HCT116 (cell line): ENCODE results near the gene CCR7. TPM values are rescaled to one million over a fixed set of nuclear protein-coding genes. Genes with fewer than 3 reads are reported as not detected.
"Not testable (repeated sequence)": the region's sequence is repeated elsewhere in the genome, so short reads cannot be mapped to it uniquely, and the experiment has no call there.

Source experiments
- ATAC-seq: fragments of 200-7000 bp; cut with Tn5 transposase; 2 replicates; pipeline ENCODE4 v1.9.1; 2020; ENCODE audit warnings: mild to moderate bottlenecking, moderate library complexity
- BruUV-seq: library from RNA; stranded (reverse); fragments of 400-500 nt; replicated peaks from 2 replicates; lab custom pipeline; 2021; lab: Mats Ljungman, UMichigan
- CTCF ChIA-PET: fragments of 300-600 bp; sonication (Branson Sonifier 250); formaldehyde crosslinking; loops from one replicate; lab custom pipeline; 2021; ENCODE audit warnings: antibody characterized with exemption; lab: Charles Lee
- POLR2A ChIA-PET: fragments of 300-600, 350-600 bp; sonication (Branson Sonifier 250); formaldehyde crosslinking; loops from one replicate; lab custom pipeline; 2021; ENCODE audit warnings: antibody characterized with exemption; lab: Charles Lee
- RAD21 ChIA-PET, 2 experiments: fragments of 300-600 bp; sonication (Branson Sonifier 250); formaldehyde crosslinking; loops; one replicate each; lab custom pipeline; 2023; ENCODE audit warnings: low total read pairs in 2 of 2; ENCODE audit not compliant: uncharacterized antibody in 2 of 2, unreplicated experiment in 2 of 2, low non-redundant PET in 1 of 2; lab: Charles Lee
- DNase-seq: peaks from one replicate; pipeline ENCODE4 v3.0.0-alpha.2; 2010; ENCODE audit warnings: low read depth, low spot score
- H2AFZ ChIP-seq: fragments of 200-600 bp; shearing (Covaris generic), sonication (generic); 2 replicates; pipeline ENCODE4 v1.6.1; 2017; ENCODE audit warnings: low read depth, mixed run types, mixed read lengths, antibody characterized with exemption, low read length; ENCODE audit not compliant: poor library complexity, severe bottlenecking
- H3K27ac ChIP-seq: 2 replicates; pipeline ENCODE4 v1.5.1; 2012; ENCODE audit warnings: low read depth, low read length
- H3K27me3 ChIP-seq: fragments of 200-600 bp; sonication (generic); 2 replicates; pipeline ENCODE4 v1.6.1; 2016; ENCODE audit warnings: mixed run types, low read length, mixed read lengths; ENCODE audit not compliant: insufficient read depth
- H3K36me3 ChIP-seq, 2 experiments: fragments of 200-500 bp in 1 of 2; fragments of 200-600 bp in 1 of 2; sonication (Bioruptor generic) in 1 of 2; sonication (generic) in 1 of 2; 2 replicates each; pipeline versions ENCODE4 v1.5.1 to v1.6.1; 2014 to 2016; ENCODE audit warnings: low read length in 2 of 2, inconsistent platforms in 1 of 2, mixed read lengths in 1 of 2, mixed run types in 1 of 2; ENCODE audit not compliant: insufficient read depth in 2 of 2, control insufficient read depth in 1 of 2
- H3K4me1 ChIP-seq, 2 experiments: fragments of 200-600 bp in 1 of 2; sonication (generic) in 1 of 2; 2 replicates each; pipeline versions ENCODE4 v1.5.1 to v1.6.1; 2012 to 2017; ENCODE audit warnings: low read length in 2 of 2, inconsistent platforms in 1 of 2, mild to moderate bottlenecking in 1 of 2, mixed read lengths in 1 of 2, mixed run types in 1 of 2, moderate library complexity in 1 of 2; ENCODE audit not compliant: insufficient read depth in 2 of 2, control insufficient read depth in 1 of 2
- H3K4me2 ChIP-seq: fragments of 200-600 bp; sonication (generic); 2 replicates; pipeline ENCODE4 v1.6.1; 2017; ENCODE audit warnings: mixed run types, low read length, mixed read lengths
- H3K4me3 ChIP-seq, 2 experiments: fragments of 200-600 bp in 1 of 2; sonication (generic) in 1 of 2; replicated peaks in 1 of 2; 2 replicates each; pipeline ENCODE4 v1.5.1; 2011 to 2016; ENCODE audit warnings: low read length in 2 of 2, control low read depth in 1 of 2, low read depth in 1 of 2, mild to moderate bottlenecking in 1 of 2, mixed read lengths in 1 of 2, mixed run types in 1 of 2
- H3K79me2 ChIP-seq: fragments of 200-600 bp; sonication (generic); 2 replicates; pipeline ENCODE4 v1.6.1; 2017; ENCODE audit warnings: mild to moderate bottlenecking, mixed run types, low read length, moderate library complexity, mixed read lengths; ENCODE audit not compliant: insufficient read depth
- H3K9ac ChIP-seq: fragments of 200-600 bp; sonication (generic); 2 replicates; pipeline ENCODE4 v1.6.1; 2016; ENCODE audit warnings: low read length, mixed read lengths
- H3K9me2 ChIP-seq: fragments of 200-600 bp; sonication (generic), shearing (Covaris generic); 2 replicates; pipeline ENCODE4 v1.6.1; 2017; ENCODE audit warnings: mixed run types, mild to moderate bottlenecking, moderate library complexity; ENCODE audit not compliant: insufficient read depth
- H3K9me3 ChIP-seq, 2 experiments: fragments of 200-500 bp in 1 of 2; fragments of 200-600 bp in 1 of 2; sonication (Bioruptor generic) in 1 of 2; sonication (generic) in 1 of 2; 2 replicates each; pipeline ENCODE4 v1.6.1; 2014 to 2017; ENCODE audit warnings: low read length in 2 of 2, mixed read lengths in 2 of 2, inconsistent platforms in 1 of 2, low read depth in 1 of 2, mild to moderate bottlenecking in 1 of 2, mixed run types in 1 of 2, moderate library complexity in 1 of 2; ENCODE audit not compliant: control insufficient read depth in 1 of 2, insufficient read depth in 1 of 2
- H4K20me1 ChIP-seq: fragments of 200-600 bp; sonication (generic), shearing (Covaris generic); 2 replicates; pipeline ENCODE4 v1.6.1; 2017; ENCODE audit warnings: mixed run types, mild to moderate bottlenecking, moderate library complexity; ENCODE audit not compliant: insufficient read depth
- ATF3 ChIP-seq: IDR thresholded peaks from 2 replicates; pipeline ENCODE4 v1.6.1; 2012
- CBX3 ChIP-seq: IDR thresholded peaks from 2 replicates; pipeline ENCODE4 v1.6.1; 2012; ENCODE audit warnings: low read depth
- EGR1 ChIP-seq: IDR thresholded peaks from 2 replicates; pipeline ENCODE4 v1.6.1; 2012; ENCODE audit warnings: low read depth
- EZH2 ChIP-seq: fragments of 200-600 bp; sonication (generic); IDR thresholded peaks from 2 replicates; pipeline ENCODE4 v1.6.1; 2017; ENCODE audit warnings: antibody characterized with exemption, mixed run types
- EZH2phosphoT487 ChIP-seq: fragments of 200-600 bp; IDR thresholded peaks from 2 replicates; pipeline ENCODE4 v1.6.1; 2018; ENCODE audit warnings: antibody characterized with exemption, borderline replicate concordance
- FOSL1 ChIP-seq: IDR thresholded peaks from 2 replicates; pipeline ENCODE4 v1.6.1; 2012; ENCODE audit warnings: low read depth
- JUND ChIP-seq: IDR thresholded peaks from 2 replicates; pipeline ENCODE4 v1.6.1; 2012
- POLR2AphosphoS5 ChIP-seq: IDR thresholded peaks from 2 replicates; pipeline ENCODE4 v1.6.1; 2011; ENCODE audit warnings: mild to moderate bottlenecking, low read depth, low read length, moderate library complexity
- RAD21 ChIP-seq: IDR thresholded peaks from 2 replicates; pipeline ENCODE4 v1.6.1; 2012; ENCODE audit warnings: low read depth, mild to moderate bottlenecking
- SP1 ChIP-seq: IDR thresholded peaks from 2 replicates; pipeline ENCODE4 v1.6.1; 2012; ENCODE audit warnings: low read depth
- SRF ChIP-seq: IDR thresholded peaks from 2 replicates; pipeline ENCODE4 v1.6.1; 2012; ENCODE audit warnings: low read depth
- TCF7L2 ChIP-seq: IDR thresholded peaks from 2 replicates; pipeline ENCODE4 v1.7.0; 2011; ENCODE audit warnings: borderline replicate concordance, inconsistent platforms; ENCODE audit not compliant: insufficient read depth, insufficient read length; ENCODE audit errors: extremely low read depth
- ZBTB33 ChIP-seq: IDR thresholded peaks from 2 replicates; pipeline ENCODE4 v1.6.1; 2011; ENCODE audit warnings: mild to moderate bottlenecking, low read length, moderate library complexity; ENCODE audit not compliant: insufficient replicate concordance; ENCODE audit errors: extremely low read depth
- ZFX ChIP-seq: fragments of 450-650 bp; IDR thresholded peaks from 2 replicates; pipeline ENCODE4 v1.6.1; 2017
- ZNF274 ChIP-seq: fragments of 200-500 bp; sonication (Bioruptor generic); IDR thresholded peaks from 2 replicates; pipeline ENCODE4 v1.6.1; 2014; ENCODE audit warnings: mild to moderate bottlenecking, low read depth, low read length, inconsistent platforms
- intact Hi-C: fragments of 100-400 bp; cut with micrococcal nuclease; formaldehyde crosslinking; loops from 2 replicates; pipeline ENCODE4 v1.10.0; 2022
- total RNA-seq: library from RNA; stranded (reverse); gene quantifications from one replicate; pipeline ENCODE4 v1.2.1, GENCODE V29; 2021; ENCODE audit not compliant: unreplicated experiment

The CCR7 gene
- total RNA-seq, 1 experiment from 2014 or later: 0.69 TPM

GRCh38 chr17:40574292-40574691 is 9.0 kb upstream of the CCR7 start:
- Histone ChIP-seq H3K36me3 (no peaks in the 10 kb centered on the region), H3K27ac (no peak overlapping the region), H3K9me3 (peaks cover 0 to 5% of the 10 kb centered on the region in 2 experiments; a peak in 1 of 4 replicates), H4K20me1 (no peaks in the 10 kb centered on the region), H3K9me2 (no peaks in the 10 kb centered on the region), H3K79me2 (no peaks in the 10 kb centered on the region), H3K27me3 (no peaks in the 10 kb centered on the region), H3K9ac (no peak overlapping the region), H3K4me1 (no peaks in the 10 kb centered on the region), H3K4me3 (no peak overlapping the region), H2AFZ (no peak overlapping the region), H3K4me2 (no peak overlapping the region)
- ChIA-PET RAD21 (no interaction called here), CTCF (no interaction called here), POLR2A (no interaction called here)
- ATAC-seq: no peak
- BruUV-seq: no TSS peak
- TF ChIP-seq SP1: no peak
- TF ChIP-seq POLR2AphosphoS5: no peak
- no peak for TF ChIP-seq EZH2
- TF ChIP-seq ZNF274: no peak
- no peak for TF ChIP-seq EZH2phosphoT487
- TF ChIP-seq FOSL1: no peak
- no peak for TF ChIP-seq ATF3
- TF ChIP-seq RAD21: no peak
- TF ChIP-seq JUND: no peak
- no peak for TF ChIP-seq CBX3
- no peak for TF ChIP-seq ZFX
- TF ChIP-seq SRF: no peak
- TF ChIP-seq TCF7L2: no peak
- TF ChIP-seq ZBTB33: no peak
- TF ChIP-seq EGR1: no peak
- no peak for DNase-seq
- intact Hi-C loops: no loop called here

GRCh38 chr17:40572245-40572993 is 7.1 kb upstream of the CCR7 start:
- H3K4me1 ChIP-seq, H3K9ac ChIP-seq, H3K4me3 ChIP-seq, H3K79me2 ChIP-seq, ATAC-seq, H3K27ac ChIP-seq, CTCF ChIA-PET, H3K9me3 ChIP-seq, BruUV-seq, H3K27me3 ChIP-seq, H3K36me3 ChIP-seq, DNase-seq, H3K9me2 ChIP-seq, H4K20me1 ChIP-seq, RAD21 ChIA-PET, H2AFZ ChIP-seq, intact Hi-C loops, H3K4me2 ChIP-seq, POLR2A ChIA-PET: not testable (repeated sequence)
